Mucosa of descending colon (tissue), 3 donors: ENCODE results near the gene DSCAML1. TPM values are rescaled to one million over a fixed set of nuclear protein-coding genes. Genes with fewer than 3 reads are reported as not detected.

ENCODE experiments used
- ATAC-seq: fragments of 200-7000 bp; cut with Tn5 transposase; one replicate; pipeline ENCODE4 v1.9.1; 2020; ENCODE audit warnings: mild to moderate bottlenecking, moderate library complexity
- DNase-seq, 3 donors: peaks; one replicate each; pipeline ENCODE4 v3.0.0-alpha.2; 2020
- H3K36me3 ChIP-seq: fragments of 200-600 bp; one replicate; pipeline ENCODE4 v1.8.0; 2021; ENCODE audit warnings: low read depth, mild to moderate bottlenecking
- H3K4me1 ChIP-seq: fragments of 200-600 bp; one replicate; pipeline ENCODE4 v1.8.0; 2021; ENCODE audit warnings: low read depth, mild to moderate bottlenecking
- H3K4me3 ChIP-seq: fragments of 200-600 bp; one replicate; pipeline ENCODE4 v1.8.0; 2021; ENCODE audit warnings: mild to moderate bottlenecking
- H3K9me3 ChIP-seq: fragments of 200-600 bp; one replicate; pipeline ENCODE4 v1.8.0; 2021; ENCODE audit warnings: mild to moderate bottlenecking
- intact Hi-C, 2 donors: fragments of 100-400 bp; cut with DNase I in 1 of 2; cut with micrococcal nuclease in 1 of 2; formaldehyde crosslinking; loops; one replicate each; pipeline versions ENCODE4 v1.11.0 to v1.11.1; 2022; cut with DNase I, micrococcal nuclease
- total RNA-seq, 3 donors: library from RNA; stranded (reverse); fragmentation: NEBNext Ultra II Directional in 2 of 3; extraction: Animal tissue kit (Norgen Biotek cat#: 25700) in 2 of 3; gene quantifications; one replicate each; pipeline versions ENCODE4 v1.2.1 to v1.2.4, GENCODE V29; 2021 to 2023
- TF ChIP-seq, protein P1 (sequence below): fragments of 200-600 bp; IDR thresholded peaks from one replicate; pipeline ENCODE4 v1.8.0; 2022; ENCODE audit warnings: antibody characterized with exemption, mild to moderate bottlenecking
- donor health status: DM: no; HTN: no; CAD: no; lungs with moderate emphysema.
- donor health status: DM: no; HTN: no; CAD: no.
- donor health status: DM: no; HTN: yes; CAD: no.

The DSCAML1 gene
- total RNA-seq, 3 donors from 2014 or later = 5.0 to 5.5 (median 5.3) TPM

- Histone ChIP-seq H3K36me3 (no peaks in the 10 kb centered on the region), H3K9me3 (no peaks in the 10 kb centered on the region), H3K4me1 (no peaks in the 10 kb centered on the region), H3K4me3 (no peak overlapping the region)
- intact Hi-C loops = loop anchor here in 1 of 2 donors (5.0 kb wide), 1 partner anchor 394 kb away; no protein-coding TSS in a partner anchor
- TF ChIP-seq, protein P1, sequence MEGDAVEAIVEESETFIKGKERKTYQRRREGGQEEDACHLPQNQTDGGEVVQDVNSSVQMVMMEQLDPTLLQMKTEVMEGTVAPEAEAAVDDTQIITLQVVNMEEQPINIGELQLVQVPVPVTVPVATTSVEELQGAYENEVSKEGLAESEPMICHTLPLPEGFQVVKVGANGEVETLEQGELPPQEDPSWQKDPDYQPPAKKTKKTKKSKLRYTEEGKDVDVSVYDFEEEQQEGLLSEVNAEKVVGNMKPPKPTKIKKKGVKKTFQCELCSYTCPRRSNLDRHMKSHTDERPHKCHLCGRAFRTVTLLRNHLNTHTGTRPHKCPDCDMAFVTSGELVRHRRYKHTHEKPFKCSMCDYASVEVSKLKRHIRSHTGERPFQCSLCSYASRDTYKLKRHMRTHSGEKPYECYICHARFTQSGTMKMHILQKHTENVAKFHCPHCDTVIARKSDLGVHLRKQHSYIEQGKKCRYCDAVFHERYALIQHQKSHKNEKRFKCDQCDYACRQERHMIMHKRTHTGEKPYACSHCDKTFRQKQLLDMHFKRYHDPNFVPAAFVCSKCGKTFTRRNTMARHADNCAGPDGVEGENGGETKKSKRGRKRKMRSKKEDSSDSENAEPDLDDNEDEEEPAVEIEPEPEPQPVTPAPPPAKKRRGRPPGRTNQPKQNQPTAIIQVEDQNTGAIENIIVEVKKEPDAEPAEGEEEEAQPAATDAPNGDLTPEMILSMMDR = no peak
- DNase-seq (no peak), ATAC-seq (no peak)
Observed at GRCh38 chr11:117423046-117423575, 373.9 kb downstream of the DSCAML1 start.

DNA sequence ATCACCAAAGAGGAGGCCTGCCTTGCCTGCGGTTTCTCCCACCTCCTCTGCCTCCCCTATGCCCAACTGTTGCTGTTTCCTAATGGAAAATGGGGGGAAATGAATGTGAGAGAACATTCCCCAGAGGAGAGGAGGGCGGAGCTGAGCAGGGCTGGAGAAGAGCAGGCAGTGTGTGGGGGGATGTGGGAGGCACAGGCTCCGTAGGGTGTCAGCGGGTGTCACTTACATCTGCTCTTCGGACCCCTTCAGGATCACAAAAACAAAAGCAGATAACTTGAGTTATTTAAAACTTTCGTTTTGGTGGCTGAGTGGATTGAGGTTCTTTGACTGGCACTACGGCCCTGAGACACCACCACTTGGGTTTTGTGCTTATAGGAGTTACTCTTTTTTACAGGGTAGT is 375.5 kb downstream of the DSCAML1 start:
- Histone ChIP-seq H3K4me3 (no peak overlapping the region), H3K4me1 (no peaks in the 10 kb centered on the region), H3K36me3 (no peaks in the 10 kb centered on the region), H3K9me3 (no peaks in the 10 kb centered on the region)
- intact Hi-C loops = loop anchor here in 1 of 2 donors (5.0 kb wide), 1 partner anchor 396 kb away; no protein-coding TSS in a partner anchor
- ATAC-seq (no peak), DNase-seq (no peak)
- TF ChIP-seq, protein P1 = no peak

DNA sequence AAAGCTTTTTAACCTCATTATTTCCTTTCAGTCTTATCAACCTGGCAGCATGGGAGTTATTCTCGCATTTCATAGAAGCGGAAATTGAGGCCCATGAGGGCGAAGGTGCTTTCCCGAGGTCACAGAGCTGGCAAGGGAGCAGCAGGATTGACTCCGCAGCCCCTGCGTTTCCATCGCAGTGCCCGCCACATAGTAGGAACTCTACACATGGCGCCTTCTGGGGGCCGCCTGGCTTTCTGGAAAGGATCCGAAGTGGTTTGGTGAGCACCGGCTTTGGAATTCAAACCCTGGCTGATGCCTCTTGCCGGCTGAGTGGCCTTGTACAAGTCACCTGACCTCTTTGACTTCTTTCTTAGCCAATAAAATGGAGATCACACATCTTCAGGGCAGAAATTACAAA is 376.0 kb downstream of the DSCAML1 start:
- no peaks in the 10 kb centered on the region for H3K9me3 ChIP-seq
- ATAC-seq (no peak), DNase-seq (no peak)
- H3K4me3 ChIP-seq = no peak overlapping the region
- no peaks in the 10 kb centered on the region for H3K36me3 ChIP-seq
- TF ChIP-seq, protein P1 = no peak
- H3K4me1 ChIP-seq = no peaks in the 10 kb centered on the region
- intact Hi-C loops = loop anchor here in 1 of 2 donors (5.0 kb wide), 1 partner anchor 396 kb away; no protein-coding TSS in a partner anchor

DNA sequence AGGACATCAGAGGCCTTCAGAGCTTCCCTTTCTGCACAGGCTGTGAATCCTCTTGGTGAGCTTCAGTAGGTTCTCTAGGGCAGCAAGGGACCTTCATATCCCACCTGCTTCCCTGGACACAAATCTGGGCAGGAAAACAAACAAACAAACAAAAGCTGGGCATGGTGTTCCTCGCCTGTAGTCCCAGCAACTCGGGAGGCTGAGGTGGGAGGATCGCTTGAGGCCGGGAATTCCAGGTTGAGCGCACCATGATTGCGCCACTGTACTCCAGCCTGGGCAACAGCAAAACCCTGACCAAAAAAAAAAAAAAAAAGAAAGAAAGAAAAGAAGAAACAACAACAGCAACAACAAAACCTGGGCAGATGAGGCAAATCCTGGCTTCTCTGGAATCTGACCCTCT is 376.4 kb downstream of the DSCAML1 start:
- intact Hi-C loops = loop anchor here in 1 of 2 donors (5.0 kb wide), 1 partner anchor 397 kb away; no protein-coding TSS in a partner anchor
- TF ChIP-seq, protein P1 = no peak
- DNase-seq = no peak
- Histone ChIP-seq H3K4me1 (no peaks in the 10 kb centered on the region), H3K4me3 (no peak overlapping the region), H3K36me3 (no peaks in the 10 kb centered on the region), H3K9me3 (no peaks in the 10 kb centered on the region)
- no peak for ATAC-seq

GRCh38 chr11:117420143-117420485 is 376.9 kb downstream of the DSCAML1 start:
- Histone ChIP-seq H3K9me3 (no peaks in the 10 kb centered on the region), H3K36me3 (no peaks in the 10 kb centered on the region), H3K4me1 (no peaks in the 10 kb centered on the region), H3K4me3 (no peak overlapping the region)
- ATAC-seq (no peak), DNase-seq (no peak)
- TF ChIP-seq, protein P1 = no peak
- intact Hi-C loops = loop anchor here in 1 of 2 donors (5.0 kb wide), 1 partner anchor 397 kb away; no protein-coding TSS in a partner anchor
